Measurements from ENCODE around the gene KSR2. TPM values are rescaled to one million over a fixed set of nuclear protein-coding genes. Genes with fewer than 3 reads are reported as not detected.

The KSR2 gene
- total RNA-seq, 1 experiment from 2014 or later = 1.3 TPM

DNA sequence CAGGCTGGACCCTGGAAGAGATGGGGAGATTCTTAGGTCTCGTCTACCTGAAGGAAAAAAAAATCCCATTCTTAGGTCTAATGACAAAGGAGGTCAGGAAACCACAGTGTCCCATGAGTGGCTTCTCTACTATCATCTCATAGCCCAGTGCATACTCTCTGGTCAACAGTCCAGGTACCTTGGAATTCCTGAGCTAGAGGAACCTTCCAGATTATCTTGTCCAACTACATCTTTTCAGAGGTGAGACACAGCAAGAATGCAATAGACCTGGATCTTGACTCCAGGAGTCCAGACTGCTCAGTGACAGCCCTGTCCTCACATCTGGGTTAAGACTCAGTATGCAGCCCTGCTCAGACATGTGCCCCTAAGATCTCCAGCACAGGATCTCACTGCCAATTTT, 429.9 kb downstream of the KSR2 start:
- H3K9me3 Mint-ChIP-seq = no peaks in the 10 kb centered on the region; a peak in 1 of 5 replicates
- H3K4me1 Mint-ChIP-seq = peaks cover 0 to 10% of the 10 kb centered on the region in 2 experiments; a peak in 2 of 4 replicates
- no peak overlapping the region for H3K4ac ChIP-seq (ENCODE audit: low read depth, low read length)
- H3K4me1 ChIP-seq (ENCODE audit: insufficient read depth, low read length) = no peaks in the 10 kb centered on the region
- no peak overlapping the region for H2BK5ac ChIP-seq (ENCODE audit: insufficient read length, low read length)
- H3K27me3 ChIP-seq (ENCODE audit: insufficient read depth, low read length) = no peaks in the 10 kb centered on the region
- no peak overlapping the region for H2BK20ac ChIP-seq (ENCODE audit: low read depth, low read length, poor library complexity, severe bottlenecking)
- H4K5ac ChIP-seq (ENCODE audit: insufficient read length, low read depth, low read length) = no peak overlapping the region
- H3K79me2 ChIP-seq (ENCODE audit: insufficient read depth, low read length) = no peaks in the 10 kb centered on the region
- H4K20me1 ChIP-seq (ENCODE audit: control insufficient read depth, insufficient read depth, insufficient read length) = no peaks in the 10 kb centered on the region
- H3K18ac ChIP-seq (ENCODE audit: insufficient read length, low read depth, low read length) = no peak overlapping the region
- H4K8ac ChIP-seq (replicated peaks; ENCODE audit: insufficient read length, low read depth, low read length) = no peak overlapping the region
- H2BK120ac ChIP-seq (ENCODE audit: low read depth, low read length, poor library complexity, severe bottlenecking) = no peak overlapping the region
- no peak overlapping the region for H3K56ac ChIP-seq (ENCODE audit: insufficient read length, low read depth, low read length)
- no peak overlapping the region for H3K27ac ChIP-seq (ENCODE audit: insufficient read length, low read depth, low read length)
- no peak for DNase-seq
- no peak overlapping the region for H3T11ph ChIP-seq (ENCODE audit: low read length)
- no peak overlapping the region for H4K91ac ChIP-seq (ENCODE audit: insufficient read length, low read depth, low read length)
- no peak overlapping the region for H2BK15ac ChIP-seq (ENCODE audit: low read depth, low read length)
- WGBS (ENCODE audit: extremely low coverage, insufficient read length, low lambda C conversion rate) = no CpG with 5 or more reads among the region's 1 CpG
- no peak overlapping the region for H3K9ac ChIP-seq (ENCODE audit: extremely low read depth, insufficient read length, low read length)
- H3K36me3 Mint-ChIP-seq (ENCODE audit: insufficient read depth in 1 of 3, low read depth in 3 of 3) = no peaks in the 10 kb centered on the region
- no peak overlapping the region for H2AFZ ChIP-seq (ENCODE audit: low read length)
- H3K4me2 ChIP-seq (ENCODE audit: insufficient read depth, insufficient read length, low read length) = no peak overlapping the region
- H2BK12ac ChIP-seq (ENCODE audit: insufficient read length, low read depth, low read length) = no peak overlapping the region
- H3K9me3 ChIP-seq (ENCODE audit: control insufficient read depth, low read depth, low read length) = no peaks in the 10 kb centered on the region
- H2AK5ac ChIP-seq (ENCODE audit: insufficient read length, low read length) = no peak overlapping the region
- H3K79me1 ChIP-seq (ENCODE audit: insufficient read depth, low read depth, low read length, poor library complexity, severe bottlenecking) = no peaks in the 10 kb centered on the region
- no peak overlapping the region for H3K14ac ChIP-seq (ENCODE audit: insufficient read depth, low read length)
- H3K23ac ChIP-seq (ENCODE audit: insufficient read length, low read depth, low read length) = no peak overlapping the region
- H3K27ac Mint-ChIP-seq = no peak overlapping the region; a peak in 2 of 7 replicates
- H3K23me2 ChIP-seq (ENCODE audit: insufficient read length, low read depth, low read length, poor library complexity, severe bottlenecking) = no peaks in the 10 kb centered on the region
- no peak overlapping the region for H3K4me3 Mint-ChIP-seq
- H3K27me3 Mint-ChIP-seq (ENCODE audit: low read depth) = peaks cover 4% of the 10 kb centered on the region
- TF ChIP-seq, protein P1, sequence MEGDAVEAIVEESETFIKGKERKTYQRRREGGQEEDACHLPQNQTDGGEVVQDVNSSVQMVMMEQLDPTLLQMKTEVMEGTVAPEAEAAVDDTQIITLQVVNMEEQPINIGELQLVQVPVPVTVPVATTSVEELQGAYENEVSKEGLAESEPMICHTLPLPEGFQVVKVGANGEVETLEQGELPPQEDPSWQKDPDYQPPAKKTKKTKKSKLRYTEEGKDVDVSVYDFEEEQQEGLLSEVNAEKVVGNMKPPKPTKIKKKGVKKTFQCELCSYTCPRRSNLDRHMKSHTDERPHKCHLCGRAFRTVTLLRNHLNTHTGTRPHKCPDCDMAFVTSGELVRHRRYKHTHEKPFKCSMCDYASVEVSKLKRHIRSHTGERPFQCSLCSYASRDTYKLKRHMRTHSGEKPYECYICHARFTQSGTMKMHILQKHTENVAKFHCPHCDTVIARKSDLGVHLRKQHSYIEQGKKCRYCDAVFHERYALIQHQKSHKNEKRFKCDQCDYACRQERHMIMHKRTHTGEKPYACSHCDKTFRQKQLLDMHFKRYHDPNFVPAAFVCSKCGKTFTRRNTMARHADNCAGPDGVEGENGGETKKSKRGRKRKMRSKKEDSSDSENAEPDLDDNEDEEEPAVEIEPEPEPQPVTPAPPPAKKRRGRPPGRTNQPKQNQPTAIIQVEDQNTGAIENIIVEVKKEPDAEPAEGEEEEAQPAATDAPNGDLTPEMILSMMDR (conservative IDR thresholded peaks at IDR 0.05) = no peak

All from H9 (cell line).